Measurements from ENCODE around the gene SUCLG1.

SUCLG1 gene

GRCh38 chr2:84459018-84459943, at the start of gene SUCLG1 (continued):
- TF ChIP-seq ZNF580 (tag by site-specific recombination; IDR thresholded peaks at IDR 0.05) (no peak), ZBTB21 (tag by site-specific recombination; IDR thresholded peaks at IDR 0.05) (0 out of 2 replicates have a peak, but pooled peaks have one; percentile 19), SP2 (tag by site-specific recombination; IDR thresholded peaks at IDR 0.05) (peak; percentile 26; the same call in 1 of the 2 replicates), ZNF324 (tag by site-specific recombination; IDR thresholded peaks at IDR 0.05) (peak; percentile 65; the same call in 1 of the 2 replicates), ZNF174 (tag by site-specific recombination; IDR thresholded peaks at IDR 0.05) (no peak), SCRT2 (tag by site-specific recombination; IDR thresholded peaks at IDR 0.05) (no peak), ZNF138 (tag by site-specific recombination; IDR thresholded peaks at IDR 0.05; ENCODE audit: borderline replicate concordance) (no peak), ZNF114 (tag by site-specific recombination; IDR thresholded peaks at IDR 0.05) (no peak), GLI2 (tag by site-specific recombination; IDR thresholded peaks at IDR 0.05; ENCODE audit: borderline replicate concordance, low read depth) (no peak), ZNF645 (tag by site-specific recombination; IDR thresholded peaks at IDR 0.05) (no peak), ZSCAN5A (tag by site-specific recombination; IDR thresholded peaks at IDR 0.05) (no peak), ZNF366 (tag by site-specific recombination; conservative IDR thresholded peaks at IDR 0.05) (peak; percentile 92), ZNF629 (tag by site-specific recombination; IDR thresholded peaks at IDR 0.05) (peak; percentile 64), ZNF37A (tag by site-specific recombination; IDR thresholded peaks at IDR 0.05) (no peak), ZNF280D (tag by site-specific recombination; IDR thresholded peaks at IDR 0.05) (no peak), ZBTB6 (tag by site-specific recombination; IDR thresholded peaks at IDR 0.05) (no peak), ZNF26 (tag by site-specific recombination; IDR thresholded peaks at IDR 0.05) (no peak), ZNF792 (tag by site-specific recombination; IDR thresholded peaks at IDR 0.05) (no peak), INSM2 (tag by site-specific recombination; IDR thresholded peaks at IDR 0.05) (no peak; the same call in 1 of the 2 replicates), ZNF488 (tag by site-specific recombination; IDR thresholded peaks at IDR 0.05) (no peak), ZNF704 (tag by site-specific recombination; IDR thresholded peaks at IDR 0.05) (no peak), ZSCAN23 (tag by site-specific recombination; IDR thresholded peaks at IDR 0.05) (no peak), ZBTB7A (tag by site-specific recombination; IDR thresholded peaks at IDR 0.05; ENCODE audit: low read depth) (no peak), ZNF19 (tag by site-specific recombination; IDR thresholded peaks at IDR 0.05; ENCODE audit: low read depth) (no peak)

All from HEK293 (cell line).